Sigmoid colon (tissue), 7 donors: ENCODE data around the gene FAIM. TPM values are rescaled to one million over a fixed set of nuclear protein-coding genes. Genes with fewer than 3 reads are reported as not detected.
"Not testable (repeated sequence)": the region's sequence is repeated elsewhere in the genome, so short reads cannot be mapped to it uniquely, and the experiment has no call there.

ENCODE experiments used
- DNase-seq: peaks from one replicate; pipeline ENCODE4 v3.0.0-alpha.2; 2019
- H3K27ac ChIP-seq, 4 donors: fragments of 200-600 bp; sonication (generic); one replicate each; pipeline ENCODE4 v1.5.1; 2016 to 2019; ENCODE audit warnings: mild to moderate bottlenecking in 1 of 4
- H3K27me3 ChIP-seq, 3 donors: fragments of 200-600 bp; sonication (generic); one replicate each; pipeline ENCODE4 v1.5.1; 2019; ENCODE audit warnings: mild to moderate bottlenecking in 1 of 3
- H3K36me3 ChIP-seq, 4 donors: fragments of 200-600 bp; sonication (generic); one replicate each; pipeline ENCODE4 v1.5.1; 2016 to 2019
- H3K4me1 ChIP-seq, 4 donors: fragments of 200-600 bp; sonication (generic); one replicate each; pipeline ENCODE4 v1.5.1; 2017 to 2019
- H3K4me3 ChIP-seq, 4 donors: fragments of 200-600 bp; sonication (generic); one replicate each; pipeline ENCODE4 v1.5.1; 2017 to 2019; ENCODE audit warnings: mild to moderate bottlenecking in 2 of 4, moderate library complexity in 1 of 4
- H3K9me3 ChIP-seq, 4 donors: fragments of 200-600 bp in 3 of 4; sonication (generic) in 3 of 4; one replicate each; pipeline versions ENCODE4 v1.5.1 to v1.6.1; 2013 to 2019
- EP300 ChIP-seq, 4 donors: sonication (generic); formaldehyde crosslinking; IDR thresholded peaks; one replicate each; pipeline ENCODE4 v1.6.1; 2017; ENCODE audit warnings: antibody characterized with exemption in 4 of 4
- POLR2A ChIP-seq, 2 donors: fragments of 450-650 bp; IDR thresholded peaks; one replicate each; pipeline ENCODE4 v1.6.1; 2016; ENCODE audit warnings: antibody characterized with exemption in 2 of 2, mild to moderate bottlenecking in 2 of 2, moderate library complexity in 2 of 2
- POLR2AphosphoS5 ChIP-seq, 4 donors: sonication (generic); formaldehyde crosslinking; IDR thresholded peaks; one replicate each; pipeline ENCODE4 v1.6.1; 2017; ENCODE audit warnings: antibody characterized with exemption in 4 of 4
- WGBS, 2 donors: extraction: QIAGEN DNeasy Blood & Tissue Kit; methylation state at CpG; one replicate each; pipeline ENCODE4 v1.1.7; 2013; 5-methylcytosine and 5-hydroxymethylcytosine counted together
- intact Hi-C: fragments of 100-400 bp; cut with DNase I; formaldehyde crosslinking; loops from one replicate; pipeline ENCODE4 v1.15.1; 2023
- polyA plus RNA-seq, 3 donors: library from polyadenylated mRNA; stranded (reverse); fragments of 200-250 nt; gene quantifications; one replicate each; pipeline ENCODE4 v1.2.3, GENCODE V29; 2013
- total RNA-seq, 4 donors: library from RNA; depleted of rRNA; stranded (reverse); fragments of >200 nt; gene quantifications; one replicate each; pipeline ENCODE4 v1.1.0, GENCODE V29; 2016
- TF ChIP-seq, protein P1 (sequence below), 4 experiments: fragments of 450-650 bp in 3 of 4; fragments of 200-600 bp in 1 of 4; IDR thresholded peaks; one replicate each; pipeline ENCODE4 v1.5.1; 2016 to 2019; ENCODE audit warnings: antibody characterized with exemption in 4 of 4, mild to moderate bottlenecking in 3 of 4, moderate library complexity in 2 of 4
- donor health status: healthy with polysubstance abuse.
- donor health status: Bipolar disorder and iron deficiency.
- donor health status: healthy.

The FAIM gene
- total and polyA plus RNA-seq, 7 donors: 5.3 to 15.3 (median 9.7) TPM

DNA sequence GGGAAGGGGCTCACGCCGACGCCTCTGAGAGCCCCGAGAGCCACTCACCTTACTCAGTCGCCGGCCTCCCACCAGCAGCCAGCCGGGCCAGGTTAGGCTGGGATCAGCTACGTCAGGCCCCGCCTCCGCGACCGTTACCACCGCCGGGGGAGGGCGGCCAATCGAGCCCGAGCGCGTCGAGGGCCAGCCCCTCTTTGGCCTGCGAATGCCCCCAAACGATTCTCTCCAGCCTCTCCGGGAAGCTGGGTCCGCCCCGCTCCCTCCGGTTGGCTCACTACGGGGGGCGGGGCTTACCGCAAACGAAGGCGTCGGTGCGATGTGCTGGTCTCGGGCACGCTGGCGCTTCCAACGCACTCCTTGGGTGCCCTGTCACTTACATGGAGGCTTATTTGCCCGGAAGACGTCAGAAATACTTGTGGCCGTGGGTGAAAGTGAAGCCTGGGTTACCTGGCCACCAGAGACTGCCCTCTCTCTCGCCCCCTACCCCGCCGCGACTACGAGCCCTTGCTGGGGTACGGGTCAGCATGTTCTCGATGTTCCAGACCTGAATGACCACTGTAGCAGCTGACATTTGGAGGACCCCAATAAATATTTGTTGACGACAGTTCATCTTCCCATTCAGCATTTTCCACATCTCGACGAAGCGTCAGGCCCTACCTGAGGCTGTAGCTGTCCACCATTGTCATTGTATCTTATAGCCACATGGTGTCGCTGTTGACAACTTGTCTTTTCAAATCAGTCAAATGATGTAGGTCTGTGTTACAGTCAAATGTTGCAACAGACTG, 14.2 kb upstream of the FAIM start, which contains the start of gene CEP70:
Gene CEP70 (minus strand): TSS at position 111 of the 785 bp plus-strand sequence. CDS start 21,333 bp downstream, outside the sequence.
- H3K27me3 ChIP-seq: no peaks in the 10 kb centered on the region
- intact Hi-C loops: loop anchor here (1.0 to 5.0 kb wide), 5 partner anchors 14 to 748 kb away; partner anchors contain the start of genes FAIM, MRPS22 and PIK3CB
- H3K27ac ChIP-seq: peak within 1 kb of the TSS; percentile 94
- H3K4me3 ChIP-seq: peak within 1 kb of the TSS; percentile 55 to 78 (median 74)
- peaks cover 0 to 14% (median 10%) of the 10 kb centered on the region in 4 donors for H3K4me1 ChIP-seq
- peak; percentile 98 for DNase-seq
- H3K9me3 ChIP-seq: no peaks in the 10 kb centered on the region
- TF ChIP-seq EP300 (IDR thresholded peaks at IDR 0.05) (peak in 1 of 4 donors; percentile 14), POLR2A (IDR thresholded peaks at IDR 0.05) (peak; percentile 90 to 92), POLR2AphosphoS5 (IDR thresholded peaks at IDR 0.05) (peak; percentile 88 to 97 (median 92))
- TF ChIP-seq, protein P1, sequence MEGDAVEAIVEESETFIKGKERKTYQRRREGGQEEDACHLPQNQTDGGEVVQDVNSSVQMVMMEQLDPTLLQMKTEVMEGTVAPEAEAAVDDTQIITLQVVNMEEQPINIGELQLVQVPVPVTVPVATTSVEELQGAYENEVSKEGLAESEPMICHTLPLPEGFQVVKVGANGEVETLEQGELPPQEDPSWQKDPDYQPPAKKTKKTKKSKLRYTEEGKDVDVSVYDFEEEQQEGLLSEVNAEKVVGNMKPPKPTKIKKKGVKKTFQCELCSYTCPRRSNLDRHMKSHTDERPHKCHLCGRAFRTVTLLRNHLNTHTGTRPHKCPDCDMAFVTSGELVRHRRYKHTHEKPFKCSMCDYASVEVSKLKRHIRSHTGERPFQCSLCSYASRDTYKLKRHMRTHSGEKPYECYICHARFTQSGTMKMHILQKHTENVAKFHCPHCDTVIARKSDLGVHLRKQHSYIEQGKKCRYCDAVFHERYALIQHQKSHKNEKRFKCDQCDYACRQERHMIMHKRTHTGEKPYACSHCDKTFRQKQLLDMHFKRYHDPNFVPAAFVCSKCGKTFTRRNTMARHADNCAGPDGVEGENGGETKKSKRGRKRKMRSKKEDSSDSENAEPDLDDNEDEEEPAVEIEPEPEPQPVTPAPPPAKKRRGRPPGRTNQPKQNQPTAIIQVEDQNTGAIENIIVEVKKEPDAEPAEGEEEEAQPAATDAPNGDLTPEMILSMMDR (IDR thresholded peaks at IDR 0.05): peak; percentile 85 to 97 (median 90)
- 0% methylated on average over 52 of the region's 52 CpGs for WGBS, 2 donors
- H3K36me3 ChIP-seq: no peaks in the 10 kb centered on the region

DNA sequence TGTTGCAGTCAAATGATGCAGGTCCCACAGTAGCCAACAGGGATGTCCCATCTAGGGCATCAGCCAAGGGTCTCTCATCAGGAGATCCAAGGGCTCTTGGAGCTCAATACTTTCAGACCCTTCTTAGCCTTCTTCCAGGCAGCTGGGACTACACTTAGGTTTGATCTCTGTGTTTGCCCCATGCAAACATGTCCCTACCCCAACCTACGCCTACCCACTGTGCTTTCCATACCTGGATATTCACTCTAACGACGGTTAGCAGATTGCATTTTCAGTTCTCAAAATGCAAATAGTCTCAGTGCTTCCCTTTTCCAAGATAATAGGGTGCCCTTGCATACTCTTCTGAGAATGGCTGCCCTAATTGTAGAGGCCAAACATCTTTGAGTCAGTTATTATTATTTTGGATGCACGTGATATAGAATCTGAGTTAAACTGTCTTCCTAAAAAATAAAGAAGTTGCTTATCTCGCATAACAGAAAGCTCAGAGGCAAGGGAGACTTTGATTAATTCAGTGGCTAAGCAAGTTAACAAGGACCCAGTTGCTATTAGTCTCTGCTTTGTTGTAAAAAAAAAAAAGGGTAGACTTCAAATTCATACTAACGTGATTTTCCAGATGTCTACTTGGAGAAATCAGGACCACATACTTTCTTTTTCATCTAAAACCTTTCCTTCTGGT, 13.5 kb upstream of the FAIM start:
- TF ChIP-seq, protein P1 (IDR thresholded peaks at IDR 0.05): no peak
- TF ChIP-seq POLR2A (IDR thresholded peaks at IDR 0.05) (no peak), EP300 (IDR thresholded peaks at IDR 0.05) (no peak), POLR2AphosphoS5 (IDR thresholded peaks at IDR 0.05) (no peak)
- no peak for DNase-seq
- Histone ChIP-seq H3K27me3 (no peaks in the 10 kb centered on the region), H3K4me1 (peaks cover 0 to 14% (median 10%) of the 10 kb centered on the region in 4 donors), H3K36me3 (no peaks in the 10 kb centered on the region), H3K27ac (peak overlapping the region; percentile 94), H3K4me3 (peak overlapping the region in 2 of 4 donors; percentile 73 to 76), H3K9me3 (no peaks in the 10 kb centered on the region)
- WGBS, 2 donors: 39 to 42% methylated on average over 6 of the region's 6 CpGs
- intact Hi-C loops: loop anchor here (1.0 to 5.0 kb wide), 5 partner anchors 14 to 747 kb away; partner anchors contain the start of genes FAIM, MRPS22 and PIK3CB

DNA sequence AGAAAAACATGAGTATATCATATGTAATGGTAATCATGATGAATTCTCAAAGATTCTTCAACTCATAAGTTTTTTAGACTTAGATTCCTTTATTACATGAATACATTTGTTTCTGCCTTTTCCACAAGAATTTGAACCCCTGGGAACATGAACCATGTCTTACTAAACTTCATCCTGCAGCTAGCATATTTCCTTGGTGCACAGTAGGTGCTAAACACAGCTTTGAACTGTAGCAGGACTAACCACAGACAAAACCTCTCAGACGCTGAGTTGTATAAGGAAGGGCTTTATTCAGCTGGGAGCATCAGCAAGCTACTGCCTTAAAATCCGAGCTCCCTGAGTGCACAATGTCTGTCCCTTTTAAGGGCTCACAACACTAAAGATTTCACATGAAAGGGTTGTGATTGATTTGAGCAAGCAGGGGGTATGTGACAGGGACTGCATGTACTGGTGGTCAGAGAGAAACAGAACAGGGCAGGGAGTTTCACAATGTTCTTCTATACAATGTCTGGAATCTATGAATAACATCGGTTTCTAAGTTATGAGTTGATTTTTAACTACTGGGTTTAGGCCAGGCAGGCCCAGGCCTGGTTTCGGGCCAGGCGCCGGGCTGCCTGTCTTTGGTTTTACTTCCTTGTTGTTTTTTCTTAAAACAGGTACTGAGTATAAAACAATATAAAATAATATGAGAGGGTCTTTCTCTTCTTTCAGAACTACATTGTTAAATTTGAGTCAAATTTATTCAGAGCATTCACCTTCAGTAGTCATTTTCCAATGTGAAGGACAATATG, 11.2 kb upstream of the FAIM start:
- intact Hi-C loops, H3K9me3 ChIP-seq, H3K27ac ChIP-seq, H3K4me3 ChIP-seq, H3K36me3 ChIP-seq, DNase-seq, H3K27me3 ChIP-seq: not testable (repeated sequence)
- WGBS, 2 donors: 18 to 62% methylated on average over 6 of the region's 6 CpGs
- peaks cover 0 to 12% (median 10%) of the 10 kb centered on the region in 4 donors for H3K4me1 ChIP-seq

DNA sequence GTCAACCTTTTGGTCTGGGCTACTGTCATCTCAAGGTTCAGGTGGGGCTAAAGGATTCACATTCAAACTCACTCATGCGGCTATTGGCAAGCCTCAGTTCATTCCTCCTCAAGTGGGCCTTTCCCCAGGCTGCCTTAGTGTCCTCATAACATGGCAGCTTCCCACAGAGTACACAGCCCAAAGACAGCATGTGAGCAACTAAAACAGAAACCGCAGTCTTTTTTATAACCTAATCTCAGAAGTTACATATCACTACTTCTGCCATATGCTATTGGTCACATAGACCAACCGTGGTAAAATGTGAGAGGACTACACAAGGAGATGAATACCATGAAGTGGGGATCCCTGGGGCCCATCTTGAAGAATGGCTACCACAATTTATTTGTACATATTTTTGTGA, 10.0 kb upstream of the FAIM start:
- intact Hi-C loops: no loop called here

More for the DNA sequence above, 10.0 kb upstream of the FAIM start:
- no peak for TF ChIP-seq EP300 (IDR thresholded peaks at IDR 0.05)
- TF ChIP-seq POLR2A (IDR thresholded peaks at IDR 0.05): no peak
- TF ChIP-seq POLR2AphosphoS5 (IDR thresholded peaks at IDR 0.05): no peak
- TF ChIP-seq, protein P1 (IDR thresholded peaks at IDR 0.05): no peak
- Histone ChIP-seq H3K4me1 (peaks cover 0 to 3% (median under 1%) of the 10 kb centered on the region in 4 donors), H3K9me3 (no peaks in the 10 kb centered on the region), H3K27ac (no peak overlapping the region), H3K27me3 (no peaks in the 10 kb centered on the region), H3K36me3 (no peaks in the 10 kb centered on the region), H3K4me3 (no peak overlapping the region)
- DNase-seq: no peak
- WGBS, 2 donors: 96% methylated on average over 3 of the region's 3 CpGs
